ENCODE data around the gene GJC2.

Gene GJC2

DNA sequence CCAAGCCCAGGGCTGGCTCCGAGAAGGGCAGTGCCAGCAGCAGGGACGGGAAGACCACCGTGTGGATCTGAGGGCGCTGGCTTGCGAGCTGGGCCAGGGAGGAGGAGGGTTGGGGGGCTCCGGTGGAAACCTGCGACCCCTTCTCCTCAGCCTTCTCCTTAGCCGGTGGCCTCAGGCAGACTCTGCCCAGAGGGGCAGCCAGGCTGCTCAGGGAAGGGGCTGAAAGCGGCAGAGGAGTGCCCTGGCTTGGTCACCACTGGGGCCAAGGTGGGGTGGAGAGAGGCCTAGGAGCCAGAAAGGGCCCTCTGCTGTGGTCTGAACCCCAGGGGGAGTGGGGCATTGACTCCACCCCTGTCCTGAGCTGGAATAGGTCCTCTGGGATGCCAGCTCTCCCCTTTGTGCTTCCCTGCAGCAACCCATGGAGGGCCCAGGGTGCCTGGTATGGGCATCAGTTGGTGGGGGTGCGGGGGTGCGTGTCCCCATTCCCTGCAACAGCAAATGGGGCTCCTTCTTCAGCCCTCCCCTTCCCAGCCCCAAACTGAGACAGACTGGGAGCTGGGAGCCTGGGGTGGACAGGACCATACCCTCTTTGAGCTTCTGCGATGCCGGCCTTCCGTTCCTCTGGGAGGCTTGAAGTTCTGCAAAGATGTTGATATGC, 9.4 kb downstream of the GJC2 start:
- TF ChIP-seq, protein P1, sequence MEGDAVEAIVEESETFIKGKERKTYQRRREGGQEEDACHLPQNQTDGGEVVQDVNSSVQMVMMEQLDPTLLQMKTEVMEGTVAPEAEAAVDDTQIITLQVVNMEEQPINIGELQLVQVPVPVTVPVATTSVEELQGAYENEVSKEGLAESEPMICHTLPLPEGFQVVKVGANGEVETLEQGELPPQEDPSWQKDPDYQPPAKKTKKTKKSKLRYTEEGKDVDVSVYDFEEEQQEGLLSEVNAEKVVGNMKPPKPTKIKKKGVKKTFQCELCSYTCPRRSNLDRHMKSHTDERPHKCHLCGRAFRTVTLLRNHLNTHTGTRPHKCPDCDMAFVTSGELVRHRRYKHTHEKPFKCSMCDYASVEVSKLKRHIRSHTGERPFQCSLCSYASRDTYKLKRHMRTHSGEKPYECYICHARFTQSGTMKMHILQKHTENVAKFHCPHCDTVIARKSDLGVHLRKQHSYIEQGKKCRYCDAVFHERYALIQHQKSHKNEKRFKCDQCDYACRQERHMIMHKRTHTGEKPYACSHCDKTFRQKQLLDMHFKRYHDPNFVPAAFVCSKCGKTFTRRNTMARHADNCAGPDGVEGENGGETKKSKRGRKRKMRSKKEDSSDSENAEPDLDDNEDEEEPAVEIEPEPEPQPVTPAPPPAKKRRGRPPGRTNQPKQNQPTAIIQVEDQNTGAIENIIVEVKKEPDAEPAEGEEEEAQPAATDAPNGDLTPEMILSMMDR (IDR thresholded peaks at IDR 0.05; ENCODE audit: extremely low read depth, missing control alignments): no peak
- no peak for DNase-seq (ENCODE audit: low spot score)

DNA sequence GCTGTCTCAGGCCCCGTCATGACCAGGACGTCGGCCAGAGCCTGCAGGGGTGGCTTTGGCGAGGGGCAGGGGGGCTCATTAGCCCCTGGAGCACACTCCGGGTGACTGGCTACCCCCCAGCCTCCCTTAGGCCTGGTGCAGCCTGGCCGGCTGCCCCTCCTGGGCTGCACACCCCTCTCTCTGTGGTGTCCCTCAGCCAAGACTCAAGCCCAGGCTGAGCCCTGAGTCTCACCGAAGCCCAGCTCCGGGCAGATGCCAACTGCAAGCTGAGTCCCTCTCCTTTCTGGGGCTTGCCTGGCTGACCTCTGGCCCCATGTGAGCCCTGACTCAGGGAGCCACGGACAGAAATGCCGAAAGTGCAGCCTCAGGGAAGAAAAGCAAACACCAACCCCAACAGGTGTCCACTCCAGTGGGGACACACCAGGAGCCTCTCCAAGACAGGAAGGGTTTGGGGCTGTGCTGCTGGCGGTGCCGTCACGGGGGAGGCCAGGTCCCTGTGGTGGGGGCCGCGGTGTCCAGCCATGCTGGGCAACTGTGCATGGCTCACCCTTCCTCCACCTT, 10.6 kb downstream of the GJC2 start:
- DNase-seq (ENCODE audit: low spot score): no peak
- TF ChIP-seq, protein P1 (IDR thresholded peaks at IDR 0.05; ENCODE audit: extremely low read depth, missing control alignments): no peak

DNA sequence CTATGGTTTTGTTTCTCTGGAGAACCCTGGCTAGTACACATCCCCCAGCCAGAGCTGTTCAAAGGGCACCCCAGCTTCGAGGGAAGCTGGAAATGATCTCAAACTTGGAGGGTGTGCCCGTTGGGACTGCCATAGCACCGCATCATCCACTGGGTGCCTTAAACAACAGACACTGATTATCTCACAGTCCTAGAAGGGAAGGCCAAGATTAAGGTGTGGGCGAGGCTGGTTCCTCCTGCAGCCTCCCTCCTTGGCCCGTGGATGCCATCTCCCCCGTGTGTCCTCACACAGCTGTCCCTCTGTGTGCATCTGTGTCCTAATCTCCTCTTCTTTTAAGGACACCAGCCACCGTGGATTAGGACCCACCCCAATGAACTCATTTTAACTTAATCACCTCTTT, 11.6 kb downstream of the GJC2 start:
- TF ChIP-seq, protein P1 (IDR thresholded peaks at IDR 0.05; ENCODE audit: extremely low read depth, missing control alignments): no peak
- no peak for DNase-seq (ENCODE audit: low spot score)

DNA sequence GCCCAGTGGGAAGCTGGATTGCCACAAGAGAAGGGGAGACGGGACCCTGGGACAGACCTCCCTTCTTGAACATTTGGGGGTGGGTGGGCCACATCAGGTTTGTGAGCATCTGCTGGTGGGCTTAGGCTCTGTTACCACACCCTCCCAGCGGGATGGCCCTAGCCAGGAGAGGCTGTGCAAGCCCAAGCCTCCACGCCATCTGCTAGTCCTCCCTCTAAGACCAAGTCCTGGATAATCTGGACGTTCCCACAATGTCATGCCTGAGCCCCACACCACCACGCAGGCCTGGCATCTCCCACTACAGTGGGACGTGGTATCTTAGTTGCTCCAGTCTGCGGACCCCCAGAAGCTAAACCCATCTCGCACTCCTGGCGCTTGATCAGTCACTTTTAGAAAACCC, 12.1 kb downstream of the GJC2 start:
- no peak for DNase-seq (ENCODE audit: low spot score)
- TF ChIP-seq, protein P1 (IDR thresholded peaks at IDR 0.05; ENCODE audit: extremely low read depth, missing control alignments): no peak

DNA sequence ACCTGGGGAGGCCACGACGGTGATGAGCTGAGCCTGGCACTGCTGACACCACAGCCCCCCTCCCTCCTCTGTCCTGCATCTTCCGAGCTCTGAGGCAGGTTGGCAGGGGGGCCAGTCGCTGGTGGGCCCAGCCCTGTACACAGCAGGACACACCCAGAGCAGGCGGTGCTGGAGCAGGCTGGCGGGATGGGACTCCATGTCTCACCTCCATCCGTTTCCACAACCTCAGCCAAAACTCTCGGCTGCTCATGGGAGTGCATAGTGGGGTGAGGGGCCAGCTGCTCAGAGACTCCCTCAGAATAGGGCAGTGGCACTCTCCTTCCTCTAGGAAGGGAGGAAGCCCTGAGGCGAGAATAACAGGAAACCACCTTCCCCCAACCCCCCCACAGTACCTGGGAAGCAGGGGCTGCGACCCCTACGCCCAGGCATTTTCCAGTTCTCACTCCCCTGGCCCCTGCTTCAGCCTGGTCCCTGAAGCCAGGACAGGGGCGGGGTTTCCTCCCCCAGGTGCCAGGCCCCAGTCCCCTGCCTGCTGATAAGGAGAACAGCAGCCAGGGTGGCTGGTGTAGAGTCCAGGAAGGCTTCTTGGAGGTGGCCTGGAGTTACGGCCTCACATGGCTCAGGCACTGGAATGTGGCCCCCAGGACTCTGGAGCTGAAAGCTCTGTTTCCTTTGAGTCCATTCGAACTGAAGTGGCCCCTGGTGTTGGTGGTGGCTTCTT, 12.7 kb downstream of the GJC2 start:
- no peak for DNase-seq (ENCODE audit: low spot score)
- TF ChIP-seq, protein P1 (IDR thresholded peaks at IDR 0.05; ENCODE audit: extremely low read depth, missing control alignments): no peak

DNA sequence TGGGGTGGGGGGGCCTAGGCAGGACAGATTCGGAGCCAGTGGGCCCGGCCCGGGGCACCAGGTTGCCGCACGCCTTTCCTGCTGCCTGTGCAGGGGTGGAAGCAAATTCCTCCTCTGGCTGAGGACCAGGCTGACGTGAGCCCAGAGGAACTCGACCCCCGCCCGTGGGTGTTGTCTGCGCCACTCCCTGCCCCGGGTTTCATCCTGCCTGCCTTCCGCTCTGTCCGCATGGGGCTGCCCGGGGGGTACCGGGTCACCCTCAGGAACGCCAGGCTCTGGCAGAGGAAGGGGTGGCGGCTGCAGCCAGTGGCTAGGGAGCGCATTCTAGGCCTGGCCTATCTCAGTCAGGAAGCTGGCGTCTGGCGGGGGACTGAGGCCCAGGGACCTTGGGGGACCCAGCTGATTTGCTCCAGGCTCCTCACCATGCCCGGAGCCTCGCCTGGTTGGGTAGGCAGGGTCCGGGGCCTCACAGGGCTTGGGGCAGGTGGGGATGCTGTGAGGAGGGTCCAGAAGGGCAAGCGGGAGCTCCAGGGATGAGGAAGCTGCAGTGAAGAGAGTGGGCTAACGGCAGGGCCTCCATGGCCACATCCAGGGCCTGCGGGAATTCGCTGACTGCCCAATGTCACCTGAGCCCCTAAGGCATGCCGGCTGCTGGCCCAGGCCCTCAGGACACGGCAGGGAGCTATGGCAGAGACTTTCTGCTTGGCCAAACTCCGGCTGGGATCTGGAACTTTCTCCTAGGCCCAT, 13.4 kb downstream of the GJC2 start:
- no peak for DNase-seq (ENCODE audit: low spot score)
- TF ChIP-seq, protein P1 (IDR thresholded peaks at IDR 0.05; ENCODE audit: extremely low read depth, missing control alignments): no peak
